HTERT RPE-1 (cell line): ENCODE data around the gene CORO6.

Experiments
- in situ Hi-C: fragments of 300-500 bp; cut with MboI; formaldehyde crosslinking; loops from 4 replicates; pipeline ENCODE4 v1.14.3; 2020; ENCODE audit warnings: low sequenced_read_pairs

CORO6 gene

GRCh38 chr17:29591737-29592608 is 30.7 kb downstream of the CORO6 start:
- in situ Hi-C loops: no loop called here

GRCh38 chr17:29591146-29591736 is 31.5 kb downstream of the CORO6 start:
- in situ Hi-C loops: no loop called here

GRCh38 chr17:29590411-29591145 is 32.1 kb downstream of the CORO6 start:
- in situ Hi-C loops: no loop called here

- in situ Hi-C loops: no loop called here
These were observed 32.9 kb downstream of the CORO6 start, which contains the start of gene GIT1 for GRCh38 chr17:29589524-29590410. Gene GIT1 (minus strand): TSS chr17:29589648. CDS start chr17:29589378, 270 bp downstream.

- in situ Hi-C loops: no loop called here
These were observed 33.9 kb downstream of the CORO6 start for GRCh38 chr17:29588562-29589411.

GRCh38 chr17:29588017-29588561 is 34.6 kb downstream of the CORO6 start:
- in situ Hi-C loops: no loop called here

GRCh38 chr17:29587591-29587990 is 35.1 kb downstream of the CORO6 start:
- in situ Hi-C loops: no loop called here

- in situ Hi-C loops: no loop called here
These were observed 35.8 kb downstream of the CORO6 start for GRCh38 chr17:29586676-29587469.

GRCh38 chr17:29585080-29585751 is 37.5 kb downstream of the CORO6 start:
- in situ Hi-C loops: no loop called here

- in situ Hi-C loops: no loop called here
These were observed 38.1 kb downstream of the CORO6 start for GRCh38 chr17:29584452-29585079.

GRCh38 chr17:29583324-29584248 is 39.1 kb downstream of the CORO6 start:
- in situ Hi-C loops: no loop called here

GRCh38 chr17:29582772-29583171 is 39.9 kb downstream of the CORO6 start:
- in situ Hi-C loops: no loop called here

GRCh38 chr17:29582254-29582765 is 40.4 kb downstream of the CORO6 start:
- in situ Hi-C loops: no loop called here

- in situ Hi-C loops: no loop called here
These were observed 41.0 kb downstream of the CORO6 start for GRCh38 chr17:29581583-29582253.

GRCh38 chr17:29579866-29580771 is 42.6 kb downstream of the CORO6 start:
- in situ Hi-C loops: no loop called here
